Caco-2 (cell line): ENCODE measurements around the gene EMILIN2. TPM values are rescaled to one million over a fixed set of nuclear protein-coding genes. Genes with fewer than 3 reads are reported as not detected.

Experiments used
- BruUV-seq: library from RNA; stranded (reverse); fragments of 400-500 nt; replicated peaks from 2 replicates; lab custom pipeline; 2021; lab: Mats Ljungman, UMichigan
- CTCF ChIA-PET: fragments of 300-600 bp; sonication (Branson Sonifier 250); formaldehyde crosslinking; loops from one replicate; lab custom pipeline; 2022; ENCODE audit warnings: antibody characterized with exemption; lab: Charles Lee
- POLR2A ChIA-PET: fragments of 300-600 bp; sonication (Branson Sonifier 250); formaldehyde crosslinking; loops from one replicate; lab custom pipeline; 2022; ENCODE audit warnings: antibody characterized with exemption; lab: Charles Lee
- DNase-seq, 2 experiments: peaks; one replicate each; pipeline versions ENCODE4 v3.0.0 to v3.0.0-alpha.2; 2020 to 2022
- H3K27me3 ChIP-seq: replicated peaks from 2 replicates; pipeline ENCODE4 v1.6.0; 2011; ENCODE audit warnings: low read length; ENCODE audit not compliant: control insufficient read depth, insufficient read depth
- H3K36me3 ChIP-seq: 2 replicates; pipeline ENCODE4 v1.5.1; 2011; ENCODE audit warnings: low read length; ENCODE audit not compliant: control insufficient read depth, insufficient read depth
- H3K4me1 ChIP-seq: fragments of 250-450 bp; sonication (Bioruptor Pico); 2 replicates; pipeline ENCODE4 v1.5.1; 2020; ENCODE audit warnings: mild to moderate bottlenecking
- H3K4me3 ChIP-seq: 2 replicates; pipeline ENCODE4 v1.5.1; 2011; ENCODE audit warnings: low read depth, mild to moderate bottlenecking, control low read depth, low read length
- H3K9me3 ChIP-seq: fragments of 250-450 bp; sonication (Bioruptor Pico); 2 replicates; pipeline ENCODE4 v1.5.1; 2020; ENCODE audit warnings: mild to moderate bottlenecking, moderate library complexity
- H3K27ac Mint-ChIP-seq: one replicate; pipeline ENCODE4 v1.8.0; 2022; ENCODE audit warnings: mixed read lengths; ENCODE audit not compliant: unreplicated experiment
- H3K27me3 Mint-ChIP-seq: one replicate; pipeline ENCODE4 v1.8.0; 2022; ENCODE audit warnings: mixed read lengths; ENCODE audit not compliant: insufficient read depth, unreplicated experiment
- H3K36me3 Mint-ChIP-seq: one replicate; pipeline ENCODE4 v1.8.0; 2022; ENCODE audit warnings: mild to moderate bottlenecking, mixed read lengths; ENCODE audit not compliant: insufficient read depth, unreplicated experiment
- H3K4me1 Mint-ChIP-seq: one replicate; pipeline ENCODE4 v1.8.0; 2022; ENCODE audit warnings: low read depth, mixed read lengths; ENCODE audit not compliant: unreplicated experiment
- H3K4me3 Mint-ChIP-seq: one replicate; pipeline ENCODE4 v1.8.0; 2022; ENCODE audit warnings: mild to moderate bottlenecking, moderate library complexity, mixed read lengths; ENCODE audit not compliant: unreplicated experiment
- H3K9me3 Mint-ChIP-seq: one replicate; pipeline ENCODE4 v1.8.0; 2022; ENCODE audit warnings: mixed read lengths; ENCODE audit not compliant: unreplicated experiment
- CTCF ChIP-seq, 2 experiments: fragments of 200-600 bp in 1 of 2; IDR thresholded peaks; 1 replicate in 1 of 2; 2 replicates in 1 of 2; pipeline versions ENCODE4 v1.5.1 to v1.8.0; 2011 to 2022; ENCODE audit warnings: antibody characterized with exemption in 1 of 2, control low read depth in 1 of 2, inconsistent platforms in 1 of 2, low read depth in 1 of 2, low read length in 1 of 2, mild to moderate bottlenecking in 1 of 2, moderate library complexity in 1 of 2; ENCODE audit not compliant: insufficient read depth in 1 of 2, severe bottlenecking in 1 of 2, unreplicated experiment in 1 of 2
- intact Hi-C: fragments of 100-400 bp; cut with micrococcal nuclease; formaldehyde crosslinking; loops from one replicate; pipeline ENCODE4 v1.10.0; 2022; ENCODE audit not compliant: unreplicated experiment
- total RNA-seq: library from RNA; stranded (reverse); gene quantifications from 2 replicates; pipeline ENCODE4 v1.2.3, GENCODE V29; 2022

The EMILIN2 gene
- total RNA-seq, 1 experiment from 2014 or later, result 53.4 TPM

GRCh38 chr18:2917259-2918047 lies 70.6 kb downstream of the EMILIN2 start:
- Histone ChIP-seq H3K27me3 (no peaks in the 10 kb centered on the region), H3K36me3 (peaks cover 7% of the 10 kb centered on the region), H3K4me3 (no peak overlapping the region), H3K9me3 (no peaks in the 10 kb centered on the region), H3K4me1 (no peaks in the 10 kb centered on the region)
- DNase-seq, result no peak
- H3K27ac Mint-ChIP-seq, result no peak overlapping the region
- no peaks in the 10 kb centered on the region for H3K27me3 Mint-ChIP-seq
- H3K36me3 Mint-ChIP-seq, result peaks cover 100% of the 10 kb centered on the region
- CTCF ChIA-PET, result no interaction called here
- H3K4me1 Mint-ChIP-seq, result no peaks in the 10 kb centered on the region
- BruUV-seq, result TSS peak; percentile 15
- no peak overlapping the region for H3K4me3 Mint-ChIP-seq
- POLR2A ChIA-PET, result no interaction called here
- TF ChIP-seq CTCF (IDR thresholded peaks at IDR 0.05; ENCODE audit: insufficient read depth in 1 of 2, low read depth in 1 of 2, low read length in 1 of 2, severe bottlenecking in 1 of 2, unreplicated experiment in 1 of 2), result no peak
- no peaks in the 10 kb centered on the region for H3K9me3 Mint-ChIP-seq
- intact Hi-C loops, result no loop called here

- no TSS peak for BruUV-seq
- DNase-seq, result no peak
These were observed 72.2 kb downstream of the EMILIN2 start for GRCh38 chr18:2918761-2919550.

More at GRCh38 chr18:2918761-2919550, 72.2 kb downstream of the EMILIN2 start:
- no peaks in the 10 kb centered on the region for H3K9me3 Mint-ChIP-seq
- H3K27ac Mint-ChIP-seq, result no peak overlapping the region
- no peak for TF ChIP-seq CTCF (IDR thresholded peaks at IDR 0.05; ENCODE audit: insufficient read depth in 1 of 2, low read depth in 1 of 2, low read length in 1 of 2, severe bottlenecking in 1 of 2, unreplicated experiment in 1 of 2)
- Histone ChIP-seq H3K9me3 (no peaks in the 10 kb centered on the region), H3K36me3 (peaks cover 3% of the 10 kb centered on the region; the same call in 1 of the 2 replicates), H3K4me1 (no peaks in the 10 kb centered on the region), H3K4me3 (no peak overlapping the region), H3K27me3 (no peaks in the 10 kb centered on the region)
- H3K27me3 Mint-ChIP-seq, result no peaks in the 10 kb centered on the region
- intact Hi-C loops, result no loop called here
- H3K36me3 Mint-ChIP-seq, result peaks cover 100% of the 10 kb centered on the region
- POLR2A ChIA-PET, result no interaction called here
- CTCF ChIA-PET, result no interaction called here
- H3K4me3 Mint-ChIP-seq, result no peak overlapping the region
- H3K4me1 Mint-ChIP-seq, result no peaks in the 10 kb centered on the region
